Measurements from ENCODE around the gene DIAPH3.

The DIAPH3 gene

GRCh38 chr13:59890054-59890453 lies 273.7 kb downstream of the DIAPH3 start (continued):
- TF ChIP-seq ZNF449 (tag by site-specific recombination; IDR thresholded peaks at IDR 0.05) (no peak), KLF16 (tag by site-specific recombination; IDR thresholded peaks at IDR 0.05) (no peak), ZNF664 (tag by site-specific recombination; IDR thresholded peaks at IDR 0.05) (no peak), ZNF510 (tag by site-specific recombination; IDR thresholded peaks at IDR 0.05; ENCODE audit: insufficient replicate concordance) (no peak), PRDM10 (tag by site-specific recombination; IDR thresholded peaks at IDR 0.05) (no peak), ZNF777 (tag by site-specific recombination; IDR thresholded peaks at IDR 0.05; ENCODE audit: borderline replicate concordance) (no peak), HIC1 (tag by site-specific recombination; IDR thresholded peaks at IDR 0.05) (no peak), ZNF548 (tag by site-specific recombination; IDR thresholded peaks at IDR 0.05) (no peak), ZNF394 (tag by site-specific recombination; IDR thresholded peaks at IDR 0.05; ENCODE audit: borderline replicate concordance) (no peak), ZFP41 (tag by site-specific recombination; IDR thresholded peaks at IDR 0.05; ENCODE audit: borderline replicate concordance) (no peak), ZBTB44 (tag by site-specific recombination; IDR thresholded peaks at IDR 0.05) (no peak), ZBTB11 (tag by site-specific recombination; conservative IDR thresholded peaks at IDR 0.05; ENCODE audit: low read depth) (no peak), PATZ1 (tag by site-specific recombination; IDR thresholded peaks at IDR 0.05) (no peak), ZNF133 (tag by site-specific recombination; IDR thresholded peaks at IDR 0.05) (no peak)
